Measurements from ENCODE around the gene PRKCE. TPM values are rescaled to one million over a fixed set of nuclear protein-coding genes. Genes with fewer than 3 reads are reported as not detected.
A peak's percentile ranks its signal among the peaks of the same experiment; 100 is the strongest.

PRKCE gene
- total RNA-seq, 1 donor from 2014 or later = 85.0 TPM

- Histone ChIP-seq H3K36me3 (no peaks in the 10 kb centered on the region), H3K4me3 (no peak overlapping the region), H3K4me1 (peaks cover 12% of the 10 kb centered on the region), H3K27me3 (ENCODE audit: low read depth) (no peaks in the 10 kb centered on the region), H3K27ac (no peak overlapping the region), H3K9me3 (peaks cover 12% of the 10 kb centered on the region)
- ATAC-seq (peak; percentile 26 to 64), DNase-seq (no peak)
- intact Hi-C loops (cut with DNase I) = no loop called here
- TF ChIP-seq, protein P1, sequence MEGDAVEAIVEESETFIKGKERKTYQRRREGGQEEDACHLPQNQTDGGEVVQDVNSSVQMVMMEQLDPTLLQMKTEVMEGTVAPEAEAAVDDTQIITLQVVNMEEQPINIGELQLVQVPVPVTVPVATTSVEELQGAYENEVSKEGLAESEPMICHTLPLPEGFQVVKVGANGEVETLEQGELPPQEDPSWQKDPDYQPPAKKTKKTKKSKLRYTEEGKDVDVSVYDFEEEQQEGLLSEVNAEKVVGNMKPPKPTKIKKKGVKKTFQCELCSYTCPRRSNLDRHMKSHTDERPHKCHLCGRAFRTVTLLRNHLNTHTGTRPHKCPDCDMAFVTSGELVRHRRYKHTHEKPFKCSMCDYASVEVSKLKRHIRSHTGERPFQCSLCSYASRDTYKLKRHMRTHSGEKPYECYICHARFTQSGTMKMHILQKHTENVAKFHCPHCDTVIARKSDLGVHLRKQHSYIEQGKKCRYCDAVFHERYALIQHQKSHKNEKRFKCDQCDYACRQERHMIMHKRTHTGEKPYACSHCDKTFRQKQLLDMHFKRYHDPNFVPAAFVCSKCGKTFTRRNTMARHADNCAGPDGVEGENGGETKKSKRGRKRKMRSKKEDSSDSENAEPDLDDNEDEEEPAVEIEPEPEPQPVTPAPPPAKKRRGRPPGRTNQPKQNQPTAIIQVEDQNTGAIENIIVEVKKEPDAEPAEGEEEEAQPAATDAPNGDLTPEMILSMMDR (IDR thresholded peaks at IDR 0.05) = no peak
Observed at GRCh38 chr2:45874344-45874743, 222.9 kb downstream of the PRKCE start.

GRCh38 chr2:45876611-45877010 is 225.1 kb downstream of the PRKCE start:
- DNase-seq = no peak
- intact Hi-C loops (cut with DNase I) = no loop called here
- no peak for ATAC-seq
- H3K27me3 ChIP-seq (ENCODE audit: low read depth) = no peaks in the 10 kb centered on the region
- H3K4me1 ChIP-seq = peaks cover 12% of the 10 kb centered on the region
- no peak overlapping the region for H3K27ac ChIP-seq
- no peak overlapping the region for H3K4me3 ChIP-seq
- H3K9me3 ChIP-seq = peaks cover 12% of the 10 kb centered on the region
- TF ChIP-seq, protein P1 (IDR thresholded peaks at IDR 0.05) = no peak
- no peaks in the 10 kb centered on the region for H3K36me3 ChIP-seq

- DNase-seq = peak; percentile 52
- ATAC-seq = peak; percentile 58 to 67
- no peak overlapping the region for H3K4me3 ChIP-seq
- H3K9me3 ChIP-seq = peaks cover 12% of the 10 kb centered on the region
- H3K36me3 ChIP-seq = no peaks in the 10 kb centered on the region
- no peak overlapping the region for H3K27ac ChIP-seq
- intact Hi-C loops (cut with DNase I) = no loop called here
- peaks cover 24% of the 10 kb centered on the region for H3K4me1 ChIP-seq
- TF ChIP-seq, protein P1 (IDR thresholded peaks at IDR 0.05) = peak; percentile 11
- no peaks in the 10 kb centered on the region for H3K27me3 ChIP-seq (ENCODE audit: low read depth)
Observed at GRCh38 chr2:45879406-45879805, 227.9 kb downstream of the PRKCE start.

DNA sequence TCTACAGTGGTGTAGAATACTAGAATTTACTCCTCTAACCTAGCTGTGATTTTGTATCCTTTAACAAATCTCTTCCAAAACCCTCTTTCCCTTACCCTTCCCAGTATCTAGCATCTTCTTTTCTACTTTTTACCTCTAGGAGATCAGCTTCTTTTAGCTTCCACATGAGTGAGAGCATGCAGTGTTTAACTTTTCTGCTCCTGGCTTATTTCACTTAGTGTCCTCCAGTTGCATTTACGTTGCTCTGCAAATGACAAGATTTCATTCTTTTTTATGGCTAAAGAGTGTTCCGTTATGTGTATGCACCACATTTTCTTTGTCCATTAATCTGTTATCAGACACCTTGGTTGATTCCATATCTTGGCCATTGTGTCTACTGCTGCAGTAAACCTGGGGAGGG is 228.5 kb downstream of the PRKCE start:
- ATAC-seq = no peak
- H3K27me3 ChIP-seq (ENCODE audit: low read depth) = no peaks in the 10 kb centered on the region
- no peak overlapping the region for H3K4me3 ChIP-seq
- H3K4me1 ChIP-seq = peaks cover 26% of the 10 kb centered on the region
- H3K9me3 ChIP-seq = peaks cover 12% of the 10 kb centered on the region
- H3K27ac ChIP-seq = no peak overlapping the region
- DNase-seq = no peak
- H3K36me3 ChIP-seq = no peaks in the 10 kb centered on the region
- TF ChIP-seq, protein P1 (IDR thresholded peaks at IDR 0.05) = no peak
- intact Hi-C loops (cut with DNase I) = no loop called here

GRCh38 chr2:45881970-45882581 is 230.6 kb downstream of the PRKCE start:
- Histone ChIP-seq H3K4me3 (no peak overlapping the region), H3K27ac (no peak overlapping the region), H3K36me3 (no peaks in the 10 kb centered on the region), H3K4me1 (peaks cover 47% of the 10 kb centered on the region), H3K9me3 (no peaks in the 10 kb centered on the region), H3K27me3 (ENCODE audit: low read depth) (no peaks in the 10 kb centered on the region)
- TF ChIP-seq, protein P1 (IDR thresholded peaks at IDR 0.05) = no peak
- DNase-seq (no peak), ATAC-seq (no peak)
- intact Hi-C loops (cut with DNase I) = no loop called here
